Measurements from ENCODE around the gene CNNM4. TPM values are rescaled to one million over a fixed set of nuclear protein-coding genes. Genes with fewer than 3 reads are reported as not detected.

The CNNM4 gene
- total RNA-seq, 6 experiments from 2014 or later = 2.3 to 4.9 (median 3.7) TPM

DNA sequence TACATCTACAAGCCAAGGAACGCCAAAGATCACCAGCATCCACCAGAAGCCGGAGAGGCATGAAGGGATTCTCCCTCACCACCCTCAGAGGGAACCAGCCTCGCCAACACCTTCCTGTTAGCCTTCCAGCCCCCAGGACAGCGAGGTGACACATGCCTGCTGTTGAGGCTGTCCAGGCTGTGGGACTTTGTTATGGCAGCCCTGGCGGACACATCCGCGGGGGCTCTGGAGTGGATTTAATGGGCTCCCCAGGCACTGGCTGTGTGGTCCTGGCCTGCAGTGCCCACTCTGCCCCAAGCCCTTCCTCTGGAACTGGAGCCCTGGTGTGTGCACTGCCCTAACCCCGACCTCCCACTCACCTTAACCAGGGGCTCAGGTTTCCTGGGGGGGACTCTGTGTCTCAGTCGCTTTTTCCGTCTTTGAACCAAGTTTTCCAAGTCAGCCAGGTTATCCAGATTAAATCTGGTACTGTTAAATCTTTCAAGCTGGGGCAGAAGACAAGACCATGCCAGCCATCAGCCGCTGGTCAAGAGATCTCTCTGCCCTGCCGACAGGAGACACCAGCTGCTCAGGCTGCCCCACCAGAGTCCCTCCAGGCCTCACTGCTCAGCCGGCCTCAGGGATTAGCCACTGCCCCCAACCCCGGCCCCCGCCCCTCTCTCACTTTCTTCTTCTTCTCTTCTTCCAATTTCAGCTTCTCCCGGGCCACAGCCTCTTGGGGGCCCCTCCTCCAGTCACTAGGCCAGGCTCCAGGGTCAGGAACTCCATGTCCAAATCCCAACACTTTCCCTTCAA lies 81.2 kb downstream of the CNNM4 start:
- H3K27ac ChIP-seq = no peak overlapping the region
- DNase-seq (no peak), ATAC-seq (no peak)
- TF ChIP-seq POLR2A (IDR thresholded peaks at IDR 0.05) = no peak
- TF ChIP-seq, protein P1, sequence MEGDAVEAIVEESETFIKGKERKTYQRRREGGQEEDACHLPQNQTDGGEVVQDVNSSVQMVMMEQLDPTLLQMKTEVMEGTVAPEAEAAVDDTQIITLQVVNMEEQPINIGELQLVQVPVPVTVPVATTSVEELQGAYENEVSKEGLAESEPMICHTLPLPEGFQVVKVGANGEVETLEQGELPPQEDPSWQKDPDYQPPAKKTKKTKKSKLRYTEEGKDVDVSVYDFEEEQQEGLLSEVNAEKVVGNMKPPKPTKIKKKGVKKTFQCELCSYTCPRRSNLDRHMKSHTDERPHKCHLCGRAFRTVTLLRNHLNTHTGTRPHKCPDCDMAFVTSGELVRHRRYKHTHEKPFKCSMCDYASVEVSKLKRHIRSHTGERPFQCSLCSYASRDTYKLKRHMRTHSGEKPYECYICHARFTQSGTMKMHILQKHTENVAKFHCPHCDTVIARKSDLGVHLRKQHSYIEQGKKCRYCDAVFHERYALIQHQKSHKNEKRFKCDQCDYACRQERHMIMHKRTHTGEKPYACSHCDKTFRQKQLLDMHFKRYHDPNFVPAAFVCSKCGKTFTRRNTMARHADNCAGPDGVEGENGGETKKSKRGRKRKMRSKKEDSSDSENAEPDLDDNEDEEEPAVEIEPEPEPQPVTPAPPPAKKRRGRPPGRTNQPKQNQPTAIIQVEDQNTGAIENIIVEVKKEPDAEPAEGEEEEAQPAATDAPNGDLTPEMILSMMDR (IDR thresholded peaks at IDR 0.05) = no peak
- no peaks in the 10 kb centered on the region for H3K27me3 ChIP-seq
- intact Hi-C loops (cut with DNase I) = no loop called here
- peaks cover 0 to 20% (median 3%) of the 10 kb centered on the region in 4 donors for H3K36me3 ChIP-seq
- WGBS (ENCODE audit: insufficient coverage, low coverage, low lambda C conversion rate, missing lambda C conversion rate) = 93% methylated on average over 11 of the region's 16 CpGs
- H3K4me1 ChIP-seq = no peaks in the 10 kb centered on the region
- no peak overlapping the region for H3K4me3 ChIP-seq
- no peaks in the 10 kb centered on the region for H3K9me3 ChIP-seq

DNA sequence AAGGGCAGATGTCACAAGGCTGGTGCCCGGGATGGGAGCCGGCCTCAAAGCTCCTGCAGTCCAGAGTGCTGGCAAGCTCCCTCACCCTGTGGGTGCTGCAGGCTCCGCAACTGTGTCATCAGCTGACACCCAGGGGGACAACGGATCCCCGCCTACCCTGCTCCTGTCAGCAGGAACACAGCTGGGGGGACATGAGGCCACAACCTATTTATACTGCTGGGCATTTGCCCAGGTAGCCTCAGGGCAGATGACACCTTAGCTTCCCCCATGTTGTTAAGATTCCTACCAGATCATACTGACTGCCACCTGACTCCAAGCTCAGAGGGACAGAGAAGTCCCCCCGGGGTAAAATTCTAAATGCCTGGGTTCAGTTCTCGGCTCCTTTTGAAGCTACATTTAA lies 81.9 kb downstream of the CNNM4 start:
- Histone ChIP-seq H3K27ac (no peak overlapping the region), H3K36me3 (peaks cover 0 to 16% (median 3%) of the 10 kb centered on the region in 4 donors), H3K4me3 (no peak overlapping the region), H3K27me3 (no peaks in the 10 kb centered on the region), H3K4me1 (peaks cover 0 to 2% (median under 1%) of the 10 kb centered on the region in 4 donors), H3K9me3 (no peaks in the 10 kb centered on the region)
- TF ChIP-seq POLR2A (IDR thresholded peaks at IDR 0.05) = no peak
- TF ChIP-seq, protein P1 (IDR thresholded peaks at IDR 0.05) = no peak
- DNase-seq (no peak), ATAC-seq (peak in 3 of 4 donors; percentile 18 to 34 (median 23))
- intact Hi-C loops (cut with DNase I) = no loop called here
- 70% methylated on average over 2 of the region's 7 CpGs for WGBS (ENCODE audit: insufficient coverage, low coverage, low lambda C conversion rate, missing lambda C conversion rate)

DNA sequence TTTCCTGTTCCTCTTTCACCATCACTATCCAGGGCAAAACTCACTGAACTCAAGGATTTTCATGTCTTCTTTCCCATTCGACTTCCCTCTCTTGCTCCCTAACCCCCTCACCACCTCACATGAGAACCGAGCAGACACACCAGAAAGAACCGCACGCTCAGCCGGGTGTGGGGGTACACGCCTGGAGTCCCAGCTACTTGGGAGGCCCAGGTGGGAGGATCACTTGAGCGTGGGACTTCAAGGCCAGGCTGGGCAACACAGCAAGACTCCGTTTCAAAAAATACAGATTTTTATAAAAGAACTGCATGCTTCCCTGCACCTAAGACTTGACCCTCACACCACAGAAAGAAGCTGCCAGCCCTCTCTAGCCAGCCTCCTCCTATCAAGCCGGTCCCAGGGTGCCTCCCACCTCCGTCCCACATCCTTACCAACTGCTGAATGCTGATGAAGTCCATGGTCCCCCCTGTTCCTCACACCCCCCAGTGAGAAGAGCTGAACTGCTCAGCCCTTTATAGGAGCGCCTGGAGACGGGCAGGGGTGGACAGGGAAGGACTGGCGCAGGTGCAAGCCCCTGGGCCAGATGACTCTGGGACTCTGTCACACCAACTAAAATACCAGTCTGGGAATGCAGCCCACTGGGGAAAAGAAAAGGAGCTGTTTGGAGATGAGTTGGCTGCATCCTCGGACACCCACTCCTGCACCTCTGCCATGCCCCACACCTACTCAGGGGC lies 83.0 kb downstream of the CNNM4 start, which contains the start of gene ANKRD23:
ANKRD23 (minus strand) TSS at position 484 of the 731 bp plus-strand sequence; CDS start at position 455, 29 bp downstream.
- TF ChIP-seq POLR2A (IDR thresholded peaks at IDR 0.05) = no peak
- TF ChIP-seq, protein P1 (IDR thresholded peaks at IDR 0.05) = no peak
- no peak within 1 kb of the TSS for H3K4me3 ChIP-seq
- H3K36me3 ChIP-seq = peaks cover 0 to 11% (median 3%) of the 10 kb centered on the region in 4 donors
- DNase-seq (no peak), ATAC-seq (no peak)
- 87% methylated on average over 10 of the region's 14 CpGs for WGBS (ENCODE audit: insufficient coverage, low coverage, low lambda C conversion rate, missing lambda C conversion rate)
- H3K9me3 ChIP-seq = no peaks in the 10 kb centered on the region
- no peak within 1 kb of the TSS for H3K27ac ChIP-seq
- peaks cover 0 to 11% (median 5%) of the 10 kb centered on the region in 4 donors for H3K4me1 ChIP-seq
- intact Hi-C loops (cut with DNase I) = no loop called here
- H3K27me3 ChIP-seq = no peaks in the 10 kb centered on the region

DNA sequence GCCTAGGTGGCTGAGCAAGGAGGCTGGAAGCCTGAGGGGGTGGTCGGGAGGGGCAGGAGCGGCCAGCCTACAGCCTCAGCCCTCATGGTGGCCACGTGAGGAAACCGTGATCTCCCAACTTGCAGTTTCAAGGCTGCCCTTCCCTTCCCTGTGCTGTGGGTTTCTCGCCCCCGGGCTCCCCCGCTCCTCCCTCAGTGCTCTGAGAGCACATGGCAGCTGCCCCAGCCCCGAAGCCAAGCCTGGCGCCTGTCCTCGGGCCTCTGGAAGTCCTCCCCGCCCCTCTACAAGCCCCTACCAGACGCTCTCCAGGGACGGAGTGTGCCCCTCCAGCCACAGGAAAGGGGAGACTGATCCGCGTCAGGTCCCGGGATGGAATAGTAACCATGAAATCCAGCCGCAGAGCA lies 83.7 kb downstream of the CNNM4 start:
- 98% methylated on average over 4 of the region's 17 CpGs for WGBS (ENCODE audit: insufficient coverage, low coverage, low lambda C conversion rate, missing lambda C conversion rate)
- no peak for DNase-seq
- peaks cover 0 to 14% (median 6%) of the 10 kb centered on the region in 4 donors for H3K4me1 ChIP-seq

More for the DNA sequence above, 83.7 kb downstream of the CNNM4 start:
- Histone ChIP-seq H3K4me3 (no peak overlapping the region), H3K27me3 (no peaks in the 10 kb centered on the region), H3K36me3 (peaks cover 0 to 13% (median 3%) of the 10 kb centered on the region in 4 donors), H3K27ac (no peak overlapping the region), H3K9me3 (no peaks in the 10 kb centered on the region)
- ATAC-seq = no peak
- intact Hi-C loops (cut with DNase I) = no loop called here
- no peak for TF ChIP-seq POLR2A (IDR thresholded peaks at IDR 0.05)
- TF ChIP-seq, protein P1 (IDR thresholded peaks at IDR 0.05) = no peak

Measured in right lobe of liver (tissue), 6 donors.